Uterus (tissue), 2 donors: Measurements from ENCODE around the gene CSF2.

Experiments used
- CTCF ChIP-seq, 4 experiments: fragments of 200-600 bp in 2 of 4; fragments of 450-650 bp in 2 of 4; sonication (generic) in 2 of 4; IDR thresholded peaks; one replicate each; pipeline ENCODE4 v1.5.1; 2016 to 2019; ENCODE audit warnings: antibody characterized with exemption in 4 of 4, mild to moderate bottlenecking in 2 of 4, moderate library complexity in 1 of 4
- POLR2A ChIP-seq, 2 donors: fragments of 450-650 bp; IDR thresholded peaks; one replicate each; pipeline ENCODE4 v1.6.1; 2016; ENCODE audit warnings: antibody characterized with exemption in 2 of 2, mild to moderate bottlenecking in 1 of 2, moderate library complexity in 1 of 2

GRCh38 chr5:132089363-132089762 is 15.8 kb downstream of the CSF2 start:
- TF ChIP-seq CTCF (IDR thresholded peaks at IDR 0.05) = no peak
- TF ChIP-seq POLR2A (IDR thresholded peaks at IDR 0.05) = no peak
